K562 (cell line): ENCODE data around the gene HES4. TPM values are rescaled to one million over a fixed set of nuclear protein-coding genes. Genes with fewer than 3 reads are reported as not detected.

Experiments
- DLX4 ChIP-seq: fragments of 250-450 bp; sonication (Bioruptor Pico); IDR thresholded peaks from 2 replicates; pipeline ENCODE4 v1.6.1; 2021; ENCODE audit warnings: mild to moderate bottlenecking
- EGR1 ChIP-seq: fragments of 450-650 bp; conservative IDR thresholded peaks from 2 replicates; pipeline ENCODE4 v1.6.1; 2017; ENCODE audit warnings: mild to moderate bottlenecking
- HOXB6 ChIP-seq: fragments of 250-450 bp; sonication (Bioruptor Pico); IDR thresholded peaks from 2 replicates; pipeline ENCODE4 v1.5.1; 2022; ENCODE audit warnings: mild to moderate bottlenecking, borderline replicate concordance
- L3MBTL2 ChIP-seq: fragments of 450-650 bp; IDR thresholded peaks from 2 replicates; pipeline ENCODE4 v1.6.1; 2016; ENCODE audit warnings: mild to moderate bottlenecking, moderate library complexity
- RBFOX2 ChIP-seq: fragments of 200-400 bp; formaldehyde crosslinking; IDR thresholded peaks from 2 replicates; pipeline ENCODE4 v1.6.1; 2017; ENCODE audit warnings: low read depth, mild to moderate bottlenecking, low read length, moderate library complexity
- SIN3A ChIP-seq, 2 experiments: fragments of 150-350 bp in 1 of 2; IDR thresholded peaks; 2 replicates each; pipeline ENCODE4 v1.6.1; 2011 to 2016; ENCODE audit warnings: borderline replicate concordance in 2 of 2, low read depth in 2 of 2, low read length in 2 of 2, mild to moderate bottlenecking in 2 of 2, moderate library complexity in 2 of 2; ENCODE audit not compliant: control insufficient read depth in 1 of 2
- VEZF1 ChIP-seq: fragments of 200-800 bp; sonication (Bioruptor generic); IDR thresholded peaks from 2 replicates; pipeline ENCODE4 v1.6.1; 2017; ENCODE audit warnings: missing genetic modification characterization, missing compliant biosample characterization
- polyA plus RNA-seq, 8 experiments: library from polyadenylated mRNA; depleted of rRNA in 4 of 8; stranded (reverse) in 5 of 8; unstranded in 3 of 8; fragments of >200 nt; fragmentation: Nextera tagmentation in 2 of 8; fragmentation: Illumina TruSeq in 1 of 8; extraction: Ambion mirVana in 2 of 8; extraction: Trizol in 1 of 8; gene quantifications; 2 replicates each; pipeline versions ENCODE4 v1.2.1 to v1.2.3, GENCODE V29; 2011 to 2014; ENCODE audit warnings: inconsistent platforms in 1 of 8, missing spikeins in 1 of 8
- total RNA-seq, 7 experiments: library from RNA; depleted of rRNA in 6 of 7; stranded (reverse); fragments of >200 nt in 6 of 7; fragmentation: Illumina TruSeq in 2 of 7; extraction: Trizol in 2 of 7; gene quantifications; 2 replicates each; pipeline versions ENCODE4 v1.2.1 to v1.2.3, GENCODE V29; 2011 to 2021; ENCODE audit warnings: low replicate concordance in 1 of 7
- TF ChIP-seq, protein P1 (sequence below), 3 experiments: fragments of 200-800 bp in 1 of 3; sonication (Bioruptor generic) in 1 of 3; sonication (generic) in 1 of 3; formaldehyde crosslinking in 1 of 3; IDR thresholded peaks; 2 replicates each; pipeline versions ENCODE4 v1.6.1 to v1.8.0; 2016 to 2022; ENCODE audit warnings: mild to moderate bottlenecking in 2 of 3, missing compliant biosample characterization in 2 of 3, missing genetic modification characterization in 2 of 3, missing genetic modification reagents in 1 of 3

HES4 gene
- total and polyA plus RNA-seq, 9 of the 15 experiments (the other 6 are each of a cell fraction or from before 2014, with no cell fraction given) = 0.21 to 43.7 (median 5.3) TPM; not detected in 2

DNA sequence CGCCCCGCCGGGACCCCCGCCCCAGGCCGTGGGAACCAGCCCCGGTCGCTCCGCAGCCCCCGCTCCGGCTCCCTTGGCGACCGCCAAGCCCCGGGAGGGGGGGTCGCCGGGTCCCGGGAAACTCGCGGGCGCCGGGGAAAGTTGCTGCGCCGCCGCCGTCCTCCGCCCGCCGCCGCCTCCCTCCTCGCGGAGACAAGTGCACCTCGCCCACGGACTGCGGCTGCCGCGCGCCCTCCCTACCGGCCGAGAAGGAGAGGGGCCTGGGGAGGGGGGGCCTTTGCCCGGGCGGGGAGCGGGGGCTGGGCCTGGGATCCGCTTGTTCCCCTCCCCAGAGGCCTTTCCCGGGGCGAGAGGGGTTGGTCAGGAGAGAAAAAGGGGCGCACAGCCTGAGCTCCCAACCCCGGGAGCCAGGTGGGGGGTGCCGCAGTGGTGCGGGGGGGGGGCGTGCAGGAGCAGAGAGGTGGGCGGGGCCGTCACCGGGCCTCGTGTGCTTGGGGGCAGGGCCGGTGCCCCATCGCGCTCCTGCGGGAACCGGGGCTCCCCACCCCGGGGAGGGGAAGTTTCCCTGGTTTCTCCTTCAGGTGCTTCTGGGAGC, 20.6 kb upstream of the HES4 start (continued):
- TF ChIP-seq, protein P1, sequence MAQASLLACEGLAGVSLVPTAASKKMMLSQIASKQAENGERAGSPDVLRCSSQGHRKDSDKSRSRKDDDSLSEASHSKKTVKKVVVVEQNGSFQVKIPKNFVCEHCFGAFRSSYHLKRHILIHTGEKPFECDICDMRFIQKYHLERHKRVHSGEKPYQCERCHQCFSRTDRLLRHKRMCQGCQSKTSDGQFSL (CRISPR knock-in tag; IDR thresholded peaks at IDR 0.05) = peak; percentile 76
- TF ChIP-seq, protein P1 (tag; IDR thresholded peaks at IDR 0.05) = peak in 1 of 2 experiments; percentile 95; a peak in 2 of 4 replicates
- no peak for TF ChIP-seq DLX4 (CRISPR knock-in tag)
- peak; percentile 66 for TF ChIP-seq VEZF1 (CRISPR knock-in tag)
- no peak for TF ChIP-seq HOXB6
- peak; percentile 11; the same call in 1 of the 2 replicates for TF ChIP-seq RBFOX2
- peak; percentile 64 for TF ChIP-seq EGR1
- no peak for TF ChIP-seq L3MBTL2
- TF ChIP-seq SIN3A (IDR thresholded peaks at IDR 0.05; ENCODE audit: borderline replicate concordance in 2 of 2, control insufficient read depth in 1 of 2, low read depth in 2 of 2, low read length in 2 of 2) = peak in 1 of 2 experiments; percentile 56; a peak in 1 of 4 replicates
